Fibroblast of the conjunctiva (primary cell): Measurements from ENCODE around the gene ZNF419.

Experiments
- DNase-seq: peaks from one replicate; pipeline ENCODE4 v3.0.0-alpha.2; 2010; ENCODE audit warnings: low read depth

ZNF419 gene

DNA sequence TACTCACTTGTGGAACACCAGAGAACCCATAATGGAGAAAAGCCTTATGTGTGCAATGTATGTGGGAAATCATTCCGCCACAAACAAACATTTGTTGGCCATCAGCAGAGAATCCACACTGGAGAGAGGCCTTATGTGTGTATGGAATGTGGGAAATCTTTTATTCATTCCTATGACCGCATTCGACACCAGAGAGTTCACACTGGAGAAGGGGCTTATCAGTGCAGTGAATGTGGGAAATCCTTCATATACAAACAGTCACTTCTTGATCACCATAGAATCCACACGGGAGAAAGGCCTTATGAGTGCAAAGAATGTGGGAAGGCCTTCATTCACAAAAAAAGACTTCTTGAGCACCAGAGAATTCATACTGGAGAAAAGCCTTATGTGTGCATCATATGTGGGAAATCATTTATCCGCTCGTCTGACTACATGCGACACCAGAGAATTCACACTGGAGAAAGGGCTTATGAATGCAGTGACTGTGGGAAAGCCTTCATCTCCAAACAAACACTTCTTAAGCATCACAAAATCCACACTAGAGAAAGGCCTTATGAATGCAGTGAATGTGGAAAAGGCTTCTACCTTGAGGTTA is 50.5 kb downstream of the ZNF419 start:
- DNase-seq: no peak
